H1 (cell line): Measurements from ENCODE around the gene HK1. TPM values are rescaled to one million over a fixed set of nuclear protein-coding genes. Genes with fewer than 3 reads are reported as not detected.

ENCODE experiments used
- CEBPB ChIP-seq: IDR thresholded peaks from 2 replicates; pipeline ENCODE4 v1.6.1; 2012; ENCODE audit warnings: low read depth, low read length
- HDAC6 ChIP-seq: IDR thresholded peaks from one replicate; pipeline ENCODE4 v1.7.1; 2012; ENCODE audit warnings: low read depth, mild to moderate bottlenecking, inconsistent platforms, low read length, moderate library complexity
- JUND ChIP-seq: IDR thresholded peaks from 2 replicates; pipeline ENCODE4 v1.6.1; 2011; ENCODE audit warnings: mild to moderate bottlenecking, improper control_type of control experiment, low read length
- polyA plus RNA-seq, 7 experiments: library from polyadenylated mRNA; depleted of rRNA in 3 of 7; stranded (reverse) in 5 of 7; unstranded in 2 of 7; fragments of >200 nt in 5 of 7; fragments of 200-250 nt in 2 of 7; gene quantifications; 1 replicate in 5 of 7; 2 replicates in 1 of 7; 4 replicates in 1 of 7; pipeline versions ENCODE4 v1.2.1 to v1.2.3, GENCODE V29; 2011 to 2013; ENCODE audit warnings: missing spikeins in 2 of 7, mixed read lengths in 2 of 7
- total RNA-seq: library from RNA; stranded (reverse); fragmentation: NEBNext Ultra II Directional; extraction: Animal tissue kit (Norgen Biotek cat#: 25700); gene quantifications from 2 replicates; pipeline ENCODE4 v1.2.1, GENCODE V29; 2021

Gene HK1
- total and polyA plus RNA-seq, 2 of the 8 experiments (the other 6 are each of a cell fraction or from before 2014, with no cell fraction given), result 55.8 to 247 TPM

GRCh38 chr10:69323622-69324021 is 45.3 kb downstream of the HK1 start (continued):
- TF ChIP-seq HDAC6, result no peak
- TF ChIP-seq CEBPB, result no peak
- TF ChIP-seq JUND, result no peak
